HG02884 (cell line): ENCODE data around the gene TENM4.

ENCODE experiments used
- ATAC-seq: cut with Tn5 transposase; IDR thresholded peaks from one replicate; pipeline ENCODE4 v1.9.1; 2021; ENCODE audit warnings: mild to moderate bottlenecking, moderate library complexity; ENCODE audit not compliant: unreplicated experiment

Gene TENM4

DNA sequence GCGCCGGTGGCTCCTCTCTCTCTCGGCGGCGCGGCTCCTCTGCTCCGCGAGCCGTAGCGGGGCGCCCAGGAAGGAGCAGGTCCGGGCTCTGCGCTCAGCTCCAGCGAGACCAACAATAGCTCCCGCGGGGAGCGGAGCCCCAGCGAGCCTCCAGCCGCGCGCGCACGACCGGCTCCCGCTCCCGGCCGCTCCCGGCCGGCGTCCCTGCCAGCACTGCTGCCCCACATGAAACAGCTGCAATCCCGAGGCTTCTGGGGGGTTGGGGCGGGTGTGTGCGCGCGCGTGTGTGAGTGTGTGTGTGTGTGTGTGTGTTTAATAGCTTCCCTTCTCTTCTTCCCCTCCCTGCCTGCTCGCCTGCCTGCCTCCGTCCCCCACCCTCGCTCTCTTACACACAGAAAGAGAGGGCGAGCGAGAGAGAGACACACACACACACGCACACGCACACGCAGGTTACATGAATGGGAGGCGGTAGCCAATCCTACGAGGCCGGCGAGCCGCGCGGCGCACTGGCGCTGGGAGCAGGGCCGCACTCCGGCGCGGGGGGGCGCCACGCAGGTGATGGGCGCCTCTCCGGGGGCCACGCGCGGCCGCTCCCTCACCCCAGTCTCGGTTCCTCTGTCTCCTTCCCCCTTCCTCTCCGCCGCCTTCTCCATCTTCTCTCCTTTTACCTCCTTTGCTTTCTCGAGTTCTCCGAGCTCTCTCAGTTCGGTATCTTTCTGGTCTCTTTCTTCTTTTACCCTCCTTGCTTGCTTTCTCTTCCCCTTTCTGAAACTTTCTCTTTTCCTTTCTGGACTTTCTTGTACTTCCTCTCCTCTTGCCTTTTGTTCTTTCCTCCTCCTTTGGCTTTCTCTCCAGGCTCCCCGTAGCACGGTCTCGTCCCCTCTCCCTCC is at the start of gene TENM4:
TENM4 (minus strand) TSS at position 460 of the 890 bp plus-strand sequence. CDS start 371,086 bp downstream, outside the sequence.
- ATAC-seq = peak; percentile 40

GRCh38 chr11:79488286-79488685 is 47.5 kb upstream of the TENM4 start:
- no peak for ATAC-seq

- no peak for ATAC-seq
Measured at GRCh38 chr11:79487412-79487811, 46.6 kb upstream of the TENM4 start.

- no peak for ATAC-seq
Measured at GRCh38 chr11:79486242-79486984, 45.6 kb upstream of the TENM4 start.

DNA sequence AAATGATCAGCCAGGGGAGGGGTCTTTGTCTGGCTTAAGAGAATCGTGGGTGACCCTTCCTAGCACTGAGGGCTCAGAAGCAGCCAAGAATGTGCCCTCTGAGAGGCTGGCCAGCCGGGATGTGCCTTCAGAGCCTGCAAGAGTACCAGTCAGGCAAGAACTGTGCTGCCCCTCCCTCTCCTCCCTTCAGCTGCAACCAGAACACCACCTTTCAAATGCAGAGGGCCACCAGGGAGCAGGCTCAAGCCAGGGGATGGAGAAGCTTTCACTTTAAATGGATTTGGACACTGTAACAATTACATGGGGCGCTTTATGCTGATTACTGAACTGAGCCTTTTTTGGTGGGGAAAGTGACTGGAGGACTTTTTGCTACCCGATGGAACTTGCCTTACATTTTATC is 44.9 kb upstream of the TENM4 start:
- ATAC-seq = no peak

DNA sequence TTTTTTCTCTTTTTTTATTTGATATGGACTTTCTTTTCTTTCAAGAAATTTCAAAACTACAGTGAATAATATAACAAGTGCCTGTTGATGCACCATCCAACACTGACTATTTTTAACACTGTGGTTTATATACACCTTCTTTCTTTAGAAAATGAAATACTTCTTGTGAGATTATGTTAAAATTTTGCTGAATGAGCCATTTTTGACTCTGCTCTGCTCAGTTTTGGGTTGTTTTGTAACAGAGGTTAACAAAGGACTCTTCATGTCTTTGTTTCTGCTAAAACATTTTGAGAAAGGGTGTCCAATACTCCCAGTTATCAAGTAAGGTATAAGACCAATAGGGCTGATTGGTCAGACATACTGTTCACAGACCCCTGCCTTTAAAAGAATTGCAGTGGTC is 44.0 kb upstream of the TENM4 start:
- no peak for ATAC-seq

DNA sequence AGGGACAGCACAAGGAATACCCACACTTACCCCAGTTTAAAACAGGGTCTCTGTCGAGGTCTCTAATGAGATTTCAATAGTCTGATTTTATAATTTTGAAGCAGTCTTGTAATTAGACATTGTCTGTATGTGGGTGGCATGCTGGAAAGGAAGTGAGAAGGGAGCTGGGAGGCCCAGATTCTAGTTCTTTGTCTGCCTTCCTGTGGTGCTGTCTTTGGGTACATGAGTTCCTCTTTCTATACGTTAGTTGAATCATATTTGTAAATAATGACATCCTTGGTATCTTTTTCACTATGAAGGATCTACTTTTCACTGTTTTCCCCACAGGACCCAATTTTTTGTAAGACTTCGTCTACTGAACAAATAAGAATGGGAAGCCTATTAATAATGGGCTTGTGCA is 42.0 kb upstream of the TENM4 start:
- ATAC-seq = peak; percentile 90

DNA sequence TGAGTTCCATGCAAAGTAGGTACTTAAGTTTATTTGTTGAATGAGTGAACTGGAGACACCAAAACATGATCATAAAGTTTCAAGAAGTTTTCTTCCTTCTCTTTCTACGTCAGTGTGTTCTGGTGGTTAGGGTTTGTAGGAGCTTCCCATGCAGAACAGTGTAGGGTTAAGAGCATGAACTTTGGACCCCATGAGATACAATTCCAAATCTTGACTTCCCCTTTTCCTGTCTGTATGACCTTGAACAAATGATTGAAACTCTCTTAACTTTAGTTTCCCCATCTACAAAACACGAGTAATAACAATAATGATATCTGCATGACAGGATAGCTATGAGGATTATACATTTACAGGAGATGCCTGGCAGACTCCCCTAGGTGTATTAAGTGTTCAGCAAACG is 41.0 kb upstream of the TENM4 start:
- peak; percentile 22 for ATAC-seq

DNA sequence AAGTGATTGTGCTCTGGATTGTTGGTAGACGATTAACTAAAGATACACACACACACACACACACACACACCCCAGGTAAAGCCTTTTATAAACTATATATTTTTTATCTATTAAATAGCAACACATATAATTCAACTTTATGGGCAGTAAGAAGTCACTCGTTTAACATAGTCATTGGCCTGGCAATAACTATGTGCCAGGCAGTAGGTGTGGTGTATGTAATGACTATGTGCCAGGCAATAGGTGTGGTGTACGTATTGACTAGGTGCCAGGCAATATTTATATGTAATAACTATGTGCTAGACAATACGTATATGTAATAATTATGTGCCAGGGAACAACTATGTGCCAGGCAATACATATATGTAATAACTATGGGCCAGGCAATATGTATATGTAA is 40.0 kb upstream of the TENM4 start:
- no peak for ATAC-seq

GRCh38 chr11:79472819-79473529 is 32.1 kb upstream of the TENM4 start:
- ATAC-seq = no peak

GRCh38 chr11:79471071-79471844 is 30.4 kb upstream of the TENM4 start:
- ATAC-seq = no peak

DNA sequence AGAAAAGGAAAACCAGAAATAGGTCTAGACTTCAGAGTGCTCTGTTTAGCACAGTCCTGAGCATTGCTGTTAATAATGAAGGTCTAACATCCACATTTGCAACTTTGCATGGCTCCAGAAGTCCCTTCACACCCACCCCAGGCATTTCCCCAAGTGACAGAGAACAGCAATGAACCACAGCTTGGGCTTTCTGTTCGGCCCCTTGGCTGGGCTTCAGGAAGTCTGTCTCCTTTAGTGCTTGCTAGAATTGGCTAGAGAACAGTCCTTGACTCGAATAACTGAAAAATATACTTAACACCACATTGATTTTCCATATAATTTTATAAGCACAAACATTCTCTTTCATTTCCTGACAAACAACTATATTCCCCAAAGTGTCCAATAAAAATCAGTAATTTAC is 29.3 kb upstream of the TENM4 start:
- no peak for ATAC-seq

- no peak for ATAC-seq
Measured at GRCh38 chr11:79467761-79468160, 26.9 kb upstream of the TENM4 start.

DNA sequence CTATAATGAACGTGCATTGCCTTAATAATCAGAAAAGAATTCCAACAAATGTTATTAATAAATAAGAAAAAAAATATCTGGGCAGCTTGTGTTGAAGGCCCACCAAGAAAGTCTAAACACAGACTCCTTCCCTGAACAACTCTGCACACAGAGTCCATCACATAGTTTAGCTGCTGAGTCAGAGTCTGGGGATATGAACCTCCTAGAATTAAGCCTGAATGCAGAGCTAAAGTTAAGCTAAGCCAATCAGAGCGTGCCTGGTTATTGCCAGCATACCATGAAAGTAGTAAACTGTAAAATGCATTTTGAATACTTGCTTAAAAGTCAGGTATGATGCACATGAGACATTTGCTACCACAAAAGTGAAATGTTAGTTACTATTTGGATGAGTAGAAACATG is 25.6 kb upstream of the TENM4 start:
- ATAC-seq = no peak

- no peak for ATAC-seq
Measured at GRCh38 chr11:79465160-79465559, 24.3 kb upstream of the TENM4 start.

GRCh38 chr11:79461666-79462645 is 21.1 kb upstream of the TENM4 start:
- no peak for ATAC-seq

GRCh38 chr11:79461144-79461543 is 20.3 kb upstream of the TENM4 start:
- peak; percentile 88 for ATAC-seq

DNA sequence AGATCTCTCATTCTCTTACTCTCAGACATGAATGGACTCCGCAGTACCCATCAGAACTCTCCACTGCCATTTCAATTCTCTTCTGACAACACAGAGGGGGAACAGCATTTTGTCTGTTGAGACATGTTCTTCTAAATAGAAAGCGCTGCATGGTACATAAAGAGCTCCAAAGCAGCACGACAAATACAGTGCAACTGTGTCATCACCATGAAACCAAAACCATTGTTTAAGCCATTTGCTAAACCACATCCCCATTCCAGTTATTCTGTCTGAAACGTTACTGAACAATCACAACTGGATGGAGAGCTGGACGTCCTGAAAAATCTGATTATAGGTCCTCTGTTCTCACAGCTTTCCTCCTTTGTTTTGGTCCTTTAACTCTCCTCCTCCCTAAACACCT is 17.9 kb upstream of the TENM4 start:
- no peak for ATAC-seq

GRCh38 chr11:79456501-79456900 is 15.7 kb upstream of the TENM4 start:
- no peak for ATAC-seq

DNA sequence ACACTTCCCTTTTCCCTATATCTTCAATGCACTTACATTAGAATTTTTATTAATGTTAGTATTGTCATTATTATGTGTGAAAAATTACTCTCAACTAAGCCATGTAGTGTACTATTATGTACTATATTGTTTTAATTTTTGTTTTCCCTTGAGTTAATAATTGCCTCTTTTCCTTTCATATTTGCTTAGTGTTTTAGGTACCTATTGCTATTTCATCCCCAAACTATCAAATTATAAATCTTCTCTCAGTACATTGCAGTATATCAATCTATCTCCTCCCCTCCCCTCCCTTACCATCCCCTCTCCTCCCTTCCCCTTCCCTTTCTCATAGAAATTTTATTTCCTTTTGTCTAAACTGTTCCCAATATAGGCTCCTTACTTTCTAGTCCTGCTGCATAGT is 12.8 kb upstream of the TENM4 start:
- ATAC-seq = no peak
